Memory B cell (primary cell): ENCODE measurements around the gene BMPR1A.

Experiments used
- ATAC-seq: fragments of 150-1000 bp; cut with Tn5 transposase; 2 replicates; pipeline ENCODE4 v1.10.0; 2021; ENCODE audit warnings: low read depth, mild to moderate bottlenecking, moderate library complexity
- DNase-seq, 2 donors: peaks; one replicate each; pipeline ENCODE4 v3.0.0; 2022; ENCODE audit warnings: low spot score in 2 of 2
- H3K27ac Mint-ChIP-seq: one replicate; pipeline ENCODE4 v1.8.0; 2022; ENCODE audit warnings: mild to moderate bottlenecking, moderate library complexity, mixed read lengths
- H3K27me3 Mint-ChIP-seq: one replicate; pipeline ENCODE4 v1.8.0; 2022; ENCODE audit warnings: mixed read lengths
- H3K36me3 Mint-ChIP-seq: one replicate; pipeline ENCODE4 v1.8.0; 2022; ENCODE audit warnings: mild to moderate bottlenecking, mixed read lengths
- H3K4me1 Mint-ChIP-seq: one replicate; pipeline ENCODE4 v1.8.0; 2022; ENCODE audit warnings: mixed read lengths
- H3K4me3 Mint-ChIP-seq: one replicate; pipeline ENCODE4 v1.8.0; 2022; ENCODE audit warnings: mild to moderate bottlenecking, moderate library complexity, mixed read lengths
- H3K9me3 Mint-ChIP-seq: one replicate; pipeline ENCODE4 v1.8.0; 2022; ENCODE audit warnings: mixed read lengths

BMPR1A gene

GRCh38 chr10:86817246-86817645 is 60.8 kb downstream of the BMPR1A start:
- peaks cover 11% of the 10 kb centered on the region for H3K36me3 Mint-ChIP-seq
- H3K27me3 Mint-ChIP-seq: no peaks in the 10 kb centered on the region
- H3K4me3 Mint-ChIP-seq: no peak overlapping the region

GRCh38 chr10:86819567-86819966 is 63.1 kb downstream of the BMPR1A start:
- Mint-ChIP-seq H3K9me3 (no peaks in the 10 kb centered on the region), H3K36me3 (peaks cover 10% of the 10 kb centered on the region), H3K4me1 (peaks cover 15% of the 10 kb centered on the region), H3K27ac (no peak overlapping the region), H3K4me3 (no peak overlapping the region), H3K27me3 (no peaks in the 10 kb centered on the region)
- DNase-seq: no peak
- no peak for ATAC-seq

More at GRCh38 chr10:86817246-86817645, 60.8 kb downstream of the BMPR1A start:
- Mint-ChIP-seq H3K4me1 (peaks cover 18% of the 10 kb centered on the region), H3K27ac (no peak overlapping the region), H3K9me3 (no peaks in the 10 kb centered on the region)
- ATAC-seq: no peak
- DNase-seq: no peak

- Mint-ChIP-seq H3K4me3 (no peak overlapping the region), H3K27ac (no peak overlapping the region), H3K4me1 (peaks cover 14% of the 10 kb centered on the region), H3K9me3 (no peaks in the 10 kb centered on the region), H3K36me3 (peaks cover 10% of the 10 kb centered on the region), H3K27me3 (no peaks in the 10 kb centered on the region)
- ATAC-seq: no peak
- no peak for DNase-seq
Observed at GRCh38 chr10:86820509-86820908, 64.1 kb downstream of the BMPR1A start.

DNA sequence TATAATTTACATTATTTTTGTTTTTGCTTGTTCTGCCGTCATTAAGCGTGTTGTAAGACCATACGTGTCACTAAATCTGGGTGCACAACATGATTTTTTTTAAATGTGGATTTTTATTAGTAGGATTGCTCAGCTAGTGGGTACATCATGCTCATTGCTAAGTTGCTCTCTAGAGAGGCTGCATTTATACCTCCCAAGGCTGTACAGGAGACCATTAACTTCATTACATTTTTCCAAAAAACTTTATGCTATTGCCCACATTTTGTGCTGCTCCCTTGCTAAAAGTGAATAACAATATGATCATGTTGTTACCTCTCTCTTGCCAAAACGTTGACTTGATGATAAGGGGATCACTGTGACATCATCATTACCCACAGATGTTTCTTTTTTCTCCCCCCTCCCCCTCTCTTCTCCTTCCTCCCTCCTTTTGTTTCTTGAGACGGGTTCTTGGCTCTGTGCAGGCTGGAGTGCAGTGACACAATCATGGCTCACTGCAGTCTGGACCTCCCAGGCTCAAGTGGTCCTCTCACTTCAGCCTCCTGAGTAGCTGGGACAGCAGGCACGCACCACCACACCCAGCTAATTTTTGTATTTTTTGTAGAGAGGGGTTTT is 65.1 kb downstream of the BMPR1A start:
- Mint-ChIP-seq H3K27me3 (no peaks in the 10 kb centered on the region), H3K9me3 (no peaks in the 10 kb centered on the region), H3K36me3 (peaks cover 9% of the 10 kb centered on the region), H3K27ac (no peak overlapping the region), H3K4me1 (peaks cover 14% of the 10 kb centered on the region), H3K4me3 (no peak overlapping the region)
- ATAC-seq (no peak), DNase-seq (no peak)

GRCh38 chr10:86823565-86823964 is 67.1 kb downstream of the BMPR1A start:
- H3K36me3 Mint-ChIP-seq: peaks cover 4% of the 10 kb centered on the region
- DNase-seq (no peak), ATAC-seq (no peak)
- peaks cover 14% of the 10 kb centered on the region for H3K4me1 Mint-ChIP-seq
- no peaks in the 10 kb centered on the region for H3K27me3 Mint-ChIP-seq
- H3K27ac Mint-ChIP-seq: no peak overlapping the region
- no peak overlapping the region for H3K4me3 Mint-ChIP-seq
- H3K9me3 Mint-ChIP-seq: no peaks in the 10 kb centered on the region

- H3K27ac Mint-ChIP-seq: no peak overlapping the region
- DNase-seq (no peak), ATAC-seq (no peak)
- H3K36me3 Mint-ChIP-seq: peaks cover 4% of the 10 kb centered on the region
- peaks cover 14% of the 10 kb centered on the region for H3K4me1 Mint-ChIP-seq
- H3K4me3 Mint-ChIP-seq: no peak overlapping the region
- no peaks in the 10 kb centered on the region for H3K9me3 Mint-ChIP-seq
- no peaks in the 10 kb centered on the region for H3K27me3 Mint-ChIP-seq
Observed at GRCh38 chr10:86824151-86824550, 67.7 kb downstream of the BMPR1A start.

DNA sequence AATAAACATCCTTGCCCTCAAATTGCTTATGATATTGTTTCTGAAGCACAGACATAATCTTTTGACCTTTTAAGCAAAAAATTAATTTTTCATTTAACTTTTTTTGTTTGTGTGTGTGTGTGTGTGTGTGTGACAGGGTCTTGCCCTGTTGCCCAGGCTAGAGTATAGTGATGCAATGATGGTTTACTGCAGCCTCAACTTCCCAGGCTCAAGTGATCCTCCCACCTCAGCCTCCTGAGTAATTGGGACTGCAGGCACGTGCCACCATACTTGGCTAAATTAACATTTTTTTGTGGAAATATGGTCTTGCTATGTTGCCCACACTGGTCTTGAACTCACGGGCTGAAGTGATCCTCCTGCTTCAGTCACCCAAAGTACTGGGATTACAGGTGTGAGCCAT is 68.9 kb downstream of the BMPR1A start:
- Mint-ChIP-seq H3K4me3 (no peak overlapping the region), H3K9me3 (no peaks in the 10 kb centered on the region), H3K27ac (no peak overlapping the region), H3K4me1 (peaks cover 18% of the 10 kb centered on the region), H3K36me3 (peaks cover 8% of the 10 kb centered on the region), H3K27me3 (no peaks in the 10 kb centered on the region)
- ATAC-seq (no peak), DNase-seq (no peak)

DNA sequence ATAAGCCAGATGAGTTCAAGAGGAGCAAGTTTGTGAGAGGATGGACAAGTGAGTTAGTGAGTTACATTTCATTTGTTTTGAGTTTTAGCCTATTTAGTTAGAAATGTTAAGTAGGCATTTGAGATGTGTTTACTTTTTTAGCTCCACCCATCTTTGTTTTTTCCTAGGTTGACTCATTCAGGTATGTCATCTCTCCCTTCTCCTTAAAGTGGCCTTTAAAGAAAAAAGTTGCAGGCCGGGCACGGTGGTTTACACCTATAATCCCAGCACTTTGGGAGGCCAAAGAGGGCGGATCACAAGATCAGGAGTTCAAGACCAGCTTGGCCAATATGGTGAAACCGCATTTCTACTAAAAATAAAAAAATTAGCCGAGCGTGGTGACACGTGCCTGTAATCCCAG is 71.2 kb downstream of the BMPR1A start:
- ATAC-seq: no peak
- DNase-seq: no peak
- H3K36me3 Mint-ChIP-seq: peaks cover 9% of the 10 kb centered on the region
- no peaks in the 10 kb centered on the region for H3K9me3 Mint-ChIP-seq
- H3K27ac Mint-ChIP-seq: no peak overlapping the region
- no peak overlapping the region for H3K4me3 Mint-ChIP-seq
- no peaks in the 10 kb centered on the region for H3K27me3 Mint-ChIP-seq
- H3K4me1 Mint-ChIP-seq: peaks cover 16% of the 10 kb centered on the region

- no peaks in the 10 kb centered on the region for H3K27me3 Mint-ChIP-seq
- H3K27ac Mint-ChIP-seq: no peak overlapping the region
- H3K4me1 Mint-ChIP-seq: peaks cover 17% of the 10 kb centered on the region
- H3K4me3 Mint-ChIP-seq: no peak overlapping the region
- peaks cover 9% of the 10 kb centered on the region for H3K36me3 Mint-ChIP-seq
- no peak for DNase-seq
- no peak for ATAC-seq
- no peaks in the 10 kb centered on the region for H3K9me3 Mint-ChIP-seq
Observed at GRCh38 chr10:86828145-86828544, 71.7 kb downstream of the BMPR1A start.

DNA sequence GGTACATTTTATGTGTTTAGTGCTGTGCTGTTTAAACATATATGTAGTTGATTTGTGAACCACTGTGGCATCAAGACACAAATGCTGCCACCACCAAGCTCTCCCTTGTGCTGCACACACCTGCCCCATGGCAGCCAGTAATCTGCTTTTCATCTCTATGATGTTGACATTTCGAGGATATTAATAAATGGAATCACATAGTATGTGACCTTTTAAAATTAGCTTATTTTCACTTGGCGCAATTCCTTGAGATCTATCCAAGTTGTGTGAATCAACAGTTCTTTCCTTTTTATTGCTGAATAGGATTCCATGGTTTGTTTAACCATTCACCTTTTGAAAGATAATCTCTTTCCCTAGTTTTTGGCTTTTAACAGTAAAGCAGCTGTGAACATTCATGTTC is 73.1 kb downstream of the BMPR1A start:
- no peak overlapping the region for H3K4me3 Mint-ChIP-seq
- no peaks in the 10 kb centered on the region for H3K9me3 Mint-ChIP-seq
- DNase-seq (no peak), ATAC-seq (no peak)
- H3K36me3 Mint-ChIP-seq: peaks cover 6% of the 10 kb centered on the region
- peaks cover 14% of the 10 kb centered on the region for H3K4me1 Mint-ChIP-seq
- H3K27me3 Mint-ChIP-seq: no peaks in the 10 kb centered on the region
- H3K27ac Mint-ChIP-seq: peak overlapping the region; percentile 55

DNA sequence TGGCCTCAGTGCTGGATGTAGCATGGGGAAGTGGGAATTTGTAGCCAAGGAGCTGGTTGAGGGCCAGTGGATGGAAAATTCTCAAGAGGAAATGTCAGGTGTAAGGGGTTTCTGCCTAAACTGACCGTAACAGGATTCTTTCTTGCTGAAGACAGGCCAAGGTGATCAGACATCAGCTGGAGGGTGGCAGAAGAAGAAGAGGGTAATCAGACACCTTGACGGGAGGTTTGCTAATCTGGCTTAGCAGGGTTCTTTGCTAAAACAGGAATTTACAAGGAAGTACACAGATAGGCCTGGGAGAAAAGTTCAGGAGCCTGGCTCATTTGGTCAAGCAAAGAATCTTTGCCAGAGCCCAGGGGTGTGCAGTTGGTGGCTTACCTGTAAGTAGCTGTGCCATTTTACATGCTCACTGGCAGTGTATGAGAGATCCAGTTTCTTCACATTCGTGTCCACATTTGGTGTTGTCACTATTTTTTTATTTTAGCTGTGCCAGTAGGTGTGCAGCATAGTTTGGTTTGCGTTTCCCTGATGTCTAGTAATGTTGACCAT is 73.7 kb downstream of the BMPR1A start:
- Mint-ChIP-seq H3K27me3 (no peaks in the 10 kb centered on the region), H3K9me3 (no peaks in the 10 kb centered on the region), H3K4me1 (peaks cover 14% of the 10 kb centered on the region), H3K27ac (no peak overlapping the region), H3K4me3 (no peak overlapping the region), H3K36me3 (peaks cover 6% of the 10 kb centered on the region)
- no peak for DNase-seq
- no peak for ATAC-seq

DNA sequence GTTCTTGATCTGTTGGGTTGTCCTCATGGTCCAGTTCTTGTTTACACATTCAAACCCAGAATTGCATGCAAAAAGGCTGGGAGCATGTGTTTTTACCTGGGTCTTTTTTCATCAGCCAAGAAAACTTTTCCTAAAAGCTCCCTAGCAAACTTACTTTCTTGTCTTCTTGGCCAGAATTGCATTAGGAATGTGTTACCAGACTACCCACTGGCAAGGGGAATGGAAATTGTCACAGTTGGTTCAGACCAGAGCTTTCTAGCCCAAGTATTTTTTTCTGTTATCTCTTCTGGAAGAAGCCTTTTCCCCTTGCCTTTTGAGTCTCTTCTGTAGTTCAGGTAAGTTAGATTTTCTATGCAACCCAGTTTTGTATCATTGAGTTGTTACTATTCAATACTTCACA is 77.5 kb downstream of the BMPR1A start:
- no peaks in the 10 kb centered on the region for H3K27me3 Mint-ChIP-seq
- no peaks in the 10 kb centered on the region for H3K9me3 Mint-ChIP-seq
- ATAC-seq (no peak), DNase-seq (no peak)
- no peak overlapping the region for H3K27ac Mint-ChIP-seq
- peaks cover 5% of the 10 kb centered on the region for H3K36me3 Mint-ChIP-seq
- peaks cover 14% of the 10 kb centered on the region for H3K4me1 Mint-ChIP-seq
- no peak overlapping the region for H3K4me3 Mint-ChIP-seq

GRCh38 chr10:86836044-86836443 is 79.6 kb downstream of the BMPR1A start:
- Mint-ChIP-seq H3K36me3 (peaks cover 11% of the 10 kb centered on the region), H3K27me3 (no peaks in the 10 kb centered on the region), H3K4me1 (peaks cover 6% of the 10 kb centered on the region), H3K4me3 (no peak overlapping the region), H3K27ac (no peak overlapping the region), H3K9me3 (no peaks in the 10 kb centered on the region)
- DNase-seq (no peak), ATAC-seq (no peak)

- peaks cover 18% of the 10 kb centered on the region for H3K36me3 Mint-ChIP-seq
- ATAC-seq (no peak), DNase-seq (no peak)
- peaks cover 3% of the 10 kb centered on the region for H3K4me1 Mint-ChIP-seq
- no peaks in the 10 kb centered on the region for H3K9me3 Mint-ChIP-seq
- H3K27me3 Mint-ChIP-seq: no peaks in the 10 kb centered on the region
- no peak overlapping the region for H3K4me3 Mint-ChIP-seq
- H3K27ac Mint-ChIP-seq: no peak overlapping the region
Observed at GRCh38 chr10:86837663-86838062, 81.2 kb downstream of the BMPR1A start.

- no peak for DNase-seq
- peaks cover 25% of the 10 kb centered on the region for H3K36me3 Mint-ChIP-seq
- no peak for ATAC-seq
- no peak overlapping the region for H3K27ac Mint-ChIP-seq
- H3K27me3 Mint-ChIP-seq: no peaks in the 10 kb centered on the region
- no peaks in the 10 kb centered on the region for H3K4me1 Mint-ChIP-seq
- H3K4me3 Mint-ChIP-seq: no peak overlapping the region
- no peaks in the 10 kb centered on the region for H3K9me3 Mint-ChIP-seq
Observed at GRCh38 chr10:86840498-86840897, 84.1 kb downstream of the BMPR1A start.
